ENCODE results near the gene GNA15. TPM values are rescaled to one million over a fixed set of nuclear protein-coding genes. Genes with fewer than 3 reads are reported as not detected.

GNA15 gene
- total and polyA plus RNA-seq, 2 donors (not counting 3 experiments of a cell fraction or from before 2014, with no cell fraction given) = 0.17 TPM; not detected in 1

DNA sequence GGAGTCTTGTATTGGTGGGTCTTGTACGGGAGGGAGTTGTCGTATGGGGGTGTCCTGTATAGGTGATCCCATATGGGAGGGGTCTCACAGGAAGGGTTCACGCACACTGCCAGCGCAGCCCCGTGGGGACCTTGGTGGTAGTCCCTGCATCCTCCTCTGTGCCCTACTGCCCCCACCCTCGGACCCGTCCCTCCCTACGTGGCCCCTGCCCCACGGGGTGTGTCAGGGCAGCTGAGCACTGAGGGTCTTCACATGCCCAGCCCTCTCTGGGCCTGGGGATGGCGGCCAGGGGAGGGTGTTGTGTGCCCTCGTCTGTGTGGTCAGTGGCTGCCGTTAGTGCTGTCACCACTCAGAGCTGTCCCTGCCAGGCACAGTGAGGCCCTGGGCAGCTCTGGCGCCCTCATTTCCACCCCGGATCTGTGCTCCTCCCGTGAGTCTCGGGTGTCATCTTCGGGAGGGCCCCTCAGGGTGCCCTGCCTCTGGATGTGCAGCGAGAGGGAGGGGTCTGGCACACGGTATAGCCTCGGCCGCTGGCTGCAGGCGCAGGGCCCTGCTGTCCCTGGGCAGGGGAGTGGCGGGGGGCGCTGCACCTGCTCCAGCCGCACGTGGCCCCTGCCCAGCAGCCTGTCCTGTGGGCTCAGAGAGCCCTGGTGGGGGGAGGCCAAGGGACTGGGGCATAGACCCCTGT lies 16.0 kb upstream of the GNA15 start:
- intact Hi-C loops (cut with micrococcal nuclease) (no loop called here), dilution Hi-C loops (cut with MboI; ENCODE audit: extremely low pct_ligation_motif_present, low sequenced_read_pairs) (no loop called here)
- Histone ChIP-seq H4K20me1 (replicated peaks; ENCODE audit: control insufficient read depth, extremely low read depth, insufficient read depth, low read length) (no peaks in the 10 kb centered on the region), H2AFZ (ENCODE audit: low read depth, low read length) (no peak overlapping the region), H3K9me3 (replicated peaks; ENCODE audit: control insufficient read depth, insufficient read depth, low read length) (no peaks in the 10 kb centered on the region), H3K4me1 (ENCODE audit: control insufficient read depth, extremely low read depth, insufficient read depth, low read length) (no peaks in the 10 kb centered on the region), H3K79me2 (ENCODE audit: control insufficient read depth, insufficient read depth, low read length) (no peaks in the 10 kb centered on the region), H3K4me3 (replicated peaks in 1 of 3; ENCODE audit: insufficient read depth in 1 of 3, low read depth in 1 of 3, low read length in 3 of 3) (no peak overlapping the region), H3K27ac (ENCODE audit: insufficient read depth, low read depth, low read length) (no peak overlapping the region), H3K27me3 (ENCODE audit: control insufficient read depth in 2 of 2, insufficient read depth in 2 of 2, low read length in 2 of 2) (no peaks in the 10 kb centered on the region), H3K36me3 (ENCODE audit: control insufficient read depth in 2 of 2, extremely low read depth in 1 of 2, insufficient read depth in 2 of 2, low read length in 2 of 2) (peaks cover 0 to 23% of the 10 kb centered on the region in 2 experiments), H3K9ac (replicated peaks; ENCODE audit: extremely low read depth, insufficient read depth, low read length) (no peak overlapping the region), H3K9me1 (replicated peaks; ENCODE audit: control insufficient read depth, extremely low read depth, insufficient read depth, low read length) (no peaks in the 10 kb centered on the region), H3K4me2 (ENCODE audit: insufficient read depth, low read length) (no peak overlapping the region)
- ChIA-PET CTCF (interaction anchor here (0.6 kb wide), 1 partner anchor 169 kb away, joined by 3 read pairs; no protein-coding TSS in a partner anchor), POLR2A (no interaction called here)
- no peak for FAIRE-seq
- DNase-seq (ENCODE audit: low read depth, low spot score) = no peak
- no peak for TF ChIP-seq MYC (IDR thresholded peaks at IDR 0.05; ENCODE audit: low read depth, low read length)
- TF ChIP-seq JUN (IDR thresholded peaks at IDR 0.05; ENCODE audit: borderline replicate concordance, insufficient read depth, insufficient read length, low read depth) = no peak
- no peak for TF ChIP-seq POLR2AphosphoS5 (IDR thresholded peaks at IDR 0.05; ENCODE audit: insufficient read depth, low read depth, low read length)
- no peak for TF ChIP-seq GATA2 (IDR thresholded peaks at IDR 0.05; ENCODE audit: insufficient read depth, insufficient read length, low read depth, low read length)
- TF ChIP-seq POLR2A (IDR thresholded peaks at IDR 0.05; ENCODE audit: low read depth, low read length) = no peak
- TF ChIP-seq CTCF (IDR thresholded peaks at IDR 0.05; ENCODE audit: extremely low read depth in 1 of 2, insufficient read depth in 1 of 2, low read depth in 1 of 2, low read length in 2 of 2) = no peak
- TF ChIP-seq EZH2 (IDR thresholded peaks at IDR 0.05; ENCODE audit: borderline replicate concordance, low read depth, low read length, severe bottlenecking) = no peak
- no peak for TF ChIP-seq FOS (IDR thresholded peaks at IDR 0.05; ENCODE audit: borderline replicate concordance, insufficient read depth, low read length)
- TF ChIP-seq MAX (IDR thresholded peaks at IDR 0.05; ENCODE audit: insufficient read depth, insufficient read length) = no peak
- BruUV-seq (replicated peaks) = no TSS peak

Data from endothelial cell of umbilical vein (primary cell).